ENCODE measurements around the gene C12orf43.
A peak's percentile ranks its signal among the peaks of the same experiment; 100 is the strongest.

The C12orf43 gene

DNA sequence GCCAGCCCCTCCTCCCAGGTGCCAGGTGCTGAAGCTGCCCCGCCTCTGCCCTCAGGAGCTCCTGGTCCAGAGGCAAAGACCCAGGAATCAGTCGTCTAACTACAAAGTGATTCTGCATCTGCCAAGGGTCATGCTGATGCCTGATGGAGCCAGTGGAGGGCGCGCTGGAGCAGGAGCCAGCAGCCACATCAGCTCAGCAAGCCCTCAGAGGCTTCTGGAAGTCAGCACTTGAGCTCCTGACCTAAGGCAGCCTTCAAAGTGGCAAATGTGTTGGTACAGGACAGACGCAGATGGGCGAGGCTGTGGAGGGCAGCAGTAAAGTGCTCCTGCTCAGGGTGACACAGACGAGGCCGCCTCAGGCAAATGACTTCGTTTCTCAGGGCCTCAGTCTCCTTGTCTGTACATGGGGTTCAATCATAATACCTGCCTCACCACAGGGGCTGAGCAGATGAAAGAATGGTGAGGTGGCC lies 10.9 kb downstream of the C12orf43 start:
- TF ChIP-seq, protein P1, sequence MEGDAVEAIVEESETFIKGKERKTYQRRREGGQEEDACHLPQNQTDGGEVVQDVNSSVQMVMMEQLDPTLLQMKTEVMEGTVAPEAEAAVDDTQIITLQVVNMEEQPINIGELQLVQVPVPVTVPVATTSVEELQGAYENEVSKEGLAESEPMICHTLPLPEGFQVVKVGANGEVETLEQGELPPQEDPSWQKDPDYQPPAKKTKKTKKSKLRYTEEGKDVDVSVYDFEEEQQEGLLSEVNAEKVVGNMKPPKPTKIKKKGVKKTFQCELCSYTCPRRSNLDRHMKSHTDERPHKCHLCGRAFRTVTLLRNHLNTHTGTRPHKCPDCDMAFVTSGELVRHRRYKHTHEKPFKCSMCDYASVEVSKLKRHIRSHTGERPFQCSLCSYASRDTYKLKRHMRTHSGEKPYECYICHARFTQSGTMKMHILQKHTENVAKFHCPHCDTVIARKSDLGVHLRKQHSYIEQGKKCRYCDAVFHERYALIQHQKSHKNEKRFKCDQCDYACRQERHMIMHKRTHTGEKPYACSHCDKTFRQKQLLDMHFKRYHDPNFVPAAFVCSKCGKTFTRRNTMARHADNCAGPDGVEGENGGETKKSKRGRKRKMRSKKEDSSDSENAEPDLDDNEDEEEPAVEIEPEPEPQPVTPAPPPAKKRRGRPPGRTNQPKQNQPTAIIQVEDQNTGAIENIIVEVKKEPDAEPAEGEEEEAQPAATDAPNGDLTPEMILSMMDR (conservative IDR thresholded peaks at IDR 0.05; ENCODE audit: control insufficient read depth, insufficient read depth, low read depth, low read length), result peak; percentile 72
- DNase-seq (ENCODE audit: low read depth), result peak; percentile 53

DNA sequence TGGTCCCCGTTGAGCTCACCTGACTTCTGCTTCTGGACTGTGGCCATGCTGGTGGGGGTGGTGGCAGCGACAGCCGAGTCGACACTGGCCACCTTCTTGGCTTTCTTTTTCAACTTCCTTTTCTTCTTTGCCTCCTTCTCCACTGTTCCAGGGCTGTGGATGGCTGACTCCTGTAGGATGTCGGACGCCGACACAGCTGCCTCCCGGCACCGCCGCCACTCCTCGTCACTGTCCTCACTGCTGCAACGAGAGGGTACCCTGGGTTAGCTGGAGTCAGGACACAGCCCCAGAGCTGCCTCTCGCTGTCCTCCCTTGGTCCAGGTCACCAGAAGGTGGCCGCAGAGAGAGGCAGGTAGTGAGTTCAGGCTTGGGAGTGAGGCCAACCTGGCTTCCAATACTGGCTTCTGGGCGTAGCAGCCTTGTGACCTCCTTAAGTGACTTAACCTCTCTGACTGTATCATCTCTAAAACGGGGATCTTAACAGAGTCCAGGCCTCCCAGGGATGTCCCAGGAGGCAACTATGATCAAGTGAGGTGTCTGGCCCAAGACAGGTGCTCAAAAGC lies 12.0 kb downstream of the C12orf43 start:
- no peak for DNase-seq (ENCODE audit: low read depth)
- no peak overlapping the region for H3K4me3 ChIP-seq (ENCODE audit: control insufficient read depth, low read depth, low read length)
- TF ChIP-seq, protein P1 (conservative IDR thresholded peaks at IDR 0.05; ENCODE audit: control insufficient read depth, insufficient read depth, low read depth, low read length), result no peak

More for the DNA sequence above, 10.9 kb downstream of the C12orf43 start:
- no peak overlapping the region for H3K4me3 ChIP-seq (ENCODE audit: control insufficient read depth, low read depth, low read length)

DNA sequence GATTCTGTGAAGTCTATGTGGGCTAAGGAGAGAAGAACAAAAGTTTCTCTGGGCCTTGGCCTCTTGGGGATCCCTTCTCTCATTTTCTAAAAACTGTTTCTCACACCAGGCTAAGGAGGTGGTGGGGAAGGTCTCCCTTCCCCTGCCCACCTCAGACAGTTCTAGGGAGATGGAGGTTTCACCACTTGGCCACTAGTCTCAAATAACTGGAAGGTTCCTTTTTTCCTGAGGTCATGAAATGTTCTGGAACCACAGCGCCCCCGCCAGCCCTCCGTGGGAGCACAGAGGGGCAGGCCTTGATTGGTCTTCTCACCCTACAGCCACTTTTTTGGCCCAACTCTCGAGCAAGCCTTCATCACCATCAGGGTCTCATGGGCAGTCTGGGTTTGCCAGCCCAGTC lies 12.6 kb downstream of the C12orf43 start:
- TF ChIP-seq, protein P1 (conservative IDR thresholded peaks at IDR 0.05; ENCODE audit: control insufficient read depth, insufficient read depth, low read depth, low read length), result no peak
- no peak overlapping the region for H3K4me3 ChIP-seq (ENCODE audit: control insufficient read depth, low read depth, low read length)
- no peak for DNase-seq (ENCODE audit: low read depth)

DNA sequence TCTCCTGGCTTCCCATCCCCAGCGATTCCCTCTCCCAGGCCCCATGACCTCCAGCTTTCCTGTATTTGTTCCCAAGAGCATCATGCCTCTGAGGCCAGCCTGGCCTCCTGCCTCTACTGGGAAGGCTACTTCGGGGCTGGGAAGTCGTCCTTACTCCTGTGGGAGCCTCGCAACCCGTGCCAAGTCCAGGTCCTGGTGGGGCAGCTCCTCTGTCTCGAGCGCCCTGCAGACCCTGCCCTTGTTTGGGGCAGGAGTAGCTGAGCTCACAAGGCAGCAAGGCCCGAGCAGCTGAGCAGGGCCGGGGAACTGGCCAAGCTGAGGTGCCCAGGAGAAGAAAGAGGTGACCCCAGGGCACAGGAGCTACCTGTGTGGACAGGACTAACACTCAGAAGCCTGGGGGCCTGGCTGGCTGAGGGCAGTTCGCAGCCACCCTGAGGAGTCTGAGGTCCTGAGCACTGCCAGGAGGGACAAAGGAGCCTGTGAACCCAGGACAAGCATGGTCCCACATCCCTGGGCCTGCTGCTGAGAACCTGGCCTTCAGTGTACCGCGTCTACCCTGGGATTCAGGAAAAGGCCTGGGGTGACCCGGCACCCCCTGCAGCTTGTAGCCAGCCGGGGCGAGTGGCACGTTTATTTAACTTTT lies 14.3 kb downstream of the C12orf43 start:
- H3K4me3 ChIP-seq (ENCODE audit: control insufficient read depth, low read depth, low read length), result no peak overlapping the region
- TF ChIP-seq, protein P1 (conservative IDR thresholded peaks at IDR 0.05; ENCODE audit: control insufficient read depth, insufficient read depth, low read depth, low read length), result no peak
- no peak for DNase-seq (ENCODE audit: low read depth)

DNA sequence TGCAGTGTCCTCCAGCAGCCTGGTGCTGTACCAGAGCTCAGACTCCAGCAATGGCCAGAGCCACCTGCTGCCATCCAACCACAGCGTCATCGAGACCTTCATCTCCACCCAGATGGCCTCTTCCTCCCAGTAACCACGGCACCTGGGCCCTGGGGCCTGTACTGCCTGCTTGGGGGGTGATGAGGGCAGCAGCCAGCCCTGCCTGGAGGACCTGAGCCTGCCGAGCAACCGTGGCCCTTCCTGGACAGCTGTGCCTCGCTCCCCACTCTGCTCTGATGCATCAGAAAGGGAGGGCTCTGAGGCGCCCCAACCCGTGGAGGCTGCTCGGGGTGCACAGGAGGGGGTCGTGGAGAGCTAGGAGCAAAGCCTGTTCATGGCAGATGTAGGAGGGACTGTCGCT lies 15.2 kb downstream of the C12orf43 start:
- TF ChIP-seq, protein P1 (conservative IDR thresholded peaks at IDR 0.05; ENCODE audit: control insufficient read depth, insufficient read depth, low read depth, low read length), result no peak
- no peak for DNase-seq (ENCODE audit: low read depth)
- H3K4me3 ChIP-seq (ENCODE audit: control insufficient read depth, low read depth, low read length), result no peak overlapping the region

DNA sequence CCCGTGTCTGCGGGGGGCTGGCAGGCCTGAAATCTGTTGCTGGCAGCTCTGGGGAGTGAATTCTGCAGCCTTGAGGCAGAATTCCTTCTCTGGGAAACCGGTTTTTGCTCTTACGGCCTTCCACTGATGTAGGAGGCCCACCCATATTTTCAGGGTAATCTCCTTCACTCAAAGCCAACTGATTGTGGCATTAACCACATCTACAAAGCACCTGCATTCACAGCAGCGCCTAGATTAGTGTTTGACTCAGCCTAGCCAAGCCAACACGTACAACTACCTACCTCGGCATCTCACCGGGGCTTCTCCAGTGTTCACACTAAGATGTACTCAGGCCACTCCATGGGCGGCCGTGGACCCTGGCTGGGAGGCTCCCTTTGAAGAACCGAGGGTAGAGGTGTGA lies 15.8 kb downstream of the C12orf43 start:
- TF ChIP-seq, protein P1 (conservative IDR thresholded peaks at IDR 0.05; ENCODE audit: control insufficient read depth, insufficient read depth, low read depth, low read length), result no peak
- H3K4me3 ChIP-seq (ENCODE audit: control insufficient read depth, low read depth, low read length), result no peak overlapping the region
- DNase-seq (ENCODE audit: low read depth), result no peak
